ENCODE results near the gene CCDC13. TPM values are rescaled to one million over a fixed set of nuclear protein-coding genes. Genes with fewer than 3 reads are reported as not detected.

The CCDC13 gene
- polyA plus RNA-seq, 1 donor (not counting 4 experiments of a cell fraction or from before 2014, with no cell fraction given): 0.21 TPM

DNA sequence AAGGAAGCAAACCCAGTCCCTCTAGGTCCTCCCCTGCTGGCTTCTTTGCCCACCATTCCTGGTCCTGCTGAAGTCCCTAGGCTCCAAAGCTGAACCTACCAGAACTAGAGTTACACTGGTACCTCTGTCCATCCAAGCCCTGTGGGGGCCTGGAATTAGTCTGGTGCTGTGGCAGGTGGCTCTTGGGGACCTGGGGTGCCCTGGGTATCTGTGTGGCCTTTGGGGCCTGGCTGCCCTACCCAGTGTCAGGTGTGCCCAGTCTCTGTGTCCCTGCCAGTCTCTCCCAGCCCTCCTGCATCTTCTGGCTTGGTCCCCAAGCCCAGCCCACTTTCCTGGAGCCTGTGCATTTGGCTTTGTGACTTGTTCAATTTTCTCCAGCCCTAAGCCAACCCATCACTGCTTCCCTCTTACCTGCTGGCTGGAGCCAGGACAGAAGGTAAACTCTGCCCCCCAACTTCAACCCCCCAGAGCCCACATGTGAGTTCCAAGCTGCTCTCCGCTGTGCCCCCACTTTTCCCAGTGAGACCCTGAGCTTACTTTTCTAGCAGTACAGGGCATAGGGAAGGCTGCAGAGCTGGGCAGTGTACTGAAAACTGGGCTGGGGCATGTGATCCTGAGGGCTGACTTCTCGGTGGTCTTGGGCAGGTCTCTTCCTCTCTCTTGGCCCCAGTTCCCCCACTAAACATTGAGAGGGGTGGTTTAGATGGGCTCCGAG lies 42.2 kb downstream of the CCDC13 start:
- no peak for DNase-seq (ENCODE audit: low read depth, low spot score)
- dilution Hi-C loops (cut with MboI; ENCODE audit: extremely low pct_ligation_motif_present, low sequenced_read_pairs): no loop called here
- H3K36me3 ChIP-seq (ENCODE audit: control insufficient read depth in 2 of 2, extremely low read depth in 1 of 2, insufficient read depth in 2 of 2, low read length in 2 of 2): no peaks in the 10 kb centered on the region

DNA sequence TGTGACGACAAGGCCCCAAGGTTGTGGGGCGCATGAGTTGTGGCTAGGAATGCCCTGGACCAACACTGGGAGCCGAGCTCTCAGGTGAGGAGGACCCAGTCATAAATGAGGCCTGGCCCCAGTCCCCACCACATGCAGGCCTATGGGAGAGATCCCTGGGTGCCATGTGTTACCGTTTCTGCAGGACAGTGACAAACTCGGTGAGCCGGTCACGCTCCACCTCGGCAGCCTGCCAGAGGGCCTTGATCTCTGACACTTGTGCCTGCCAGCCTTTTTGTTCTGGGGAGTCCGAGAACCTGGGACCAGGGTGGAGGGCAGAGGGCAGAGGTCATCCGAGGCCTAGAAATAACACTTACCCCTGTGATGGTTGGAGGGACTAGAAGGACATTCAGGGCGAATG lies 42.8 kb downstream of the CCDC13 start:
- dilution Hi-C loops (cut with MboI; ENCODE audit: extremely low pct_ligation_motif_present, low sequenced_read_pairs): no loop called here

More for the DNA sequence above, 42.2 kb downstream of the CCDC13 start:
- H3K27ac ChIP-seq (ENCODE audit: control insufficient read depth, insufficient read depth, low read length): no peak overlapping the region
- no peak overlapping the region for H3K4me2 ChIP-seq (ENCODE audit: control insufficient read depth, extremely low read depth, insufficient read depth, low read depth, low read length)
- no peaks in the 10 kb centered on the region for H3K9me1 ChIP-seq (ENCODE audit: control insufficient read depth, extremely low read depth, insufficient read depth, low read length)
- H3K9me3 ChIP-seq (ENCODE audit: control insufficient read depth, low read depth, low read length): no peaks in the 10 kb centered on the region
- FAIRE-seq: no peak
- TF ChIP-seq EZH2 (IDR thresholded peaks at IDR 0.05; ENCODE audit: low read length) (no peak), CTCF (optimal IDR thresholded peaks at IDR 0.05 in 1 of 3, IDR thresholded peaks at IDR 0.05 in 1 of 3, conservative IDR thresholded peaks at IDR 0.05 in 1 of 3; ENCODE audit: extremely low read depth in 1 of 3, insufficient read depth in 2 of 3, low read length in 3 of 3) (no peak)
- H3K79me2 ChIP-seq (ENCODE audit: control insufficient read depth, insufficient read depth, low read length): no peaks in the 10 kb centered on the region
- H3K4me1 ChIP-seq (ENCODE audit: control insufficient read depth, extremely low read depth, insufficient read depth, low read length): no peaks in the 10 kb centered on the region
- no peaks in the 10 kb centered on the region for H4K20me1 ChIP-seq (ENCODE audit: control insufficient read depth, extremely low read depth, insufficient read depth, low read length)
- peaks cover 6% of the 10 kb centered on the region for H3K27me3 ChIP-seq (ENCODE audit: control insufficient read depth, extremely low read depth, insufficient read depth, low read length)
- H2AFZ ChIP-seq (ENCODE audit: control insufficient read depth, low read length): no peak overlapping the region
- H3K4me3 ChIP-seq (ENCODE audit: control insufficient read depth in 2 of 3, extremely low read depth in 1 of 3, insufficient read depth in 2 of 3, low read depth in 1 of 3, low read length in 3 of 3): no peak overlapping the region
- H3K9ac ChIP-seq (ENCODE audit: control insufficient read depth, extremely low read depth, insufficient read depth, low read length): no peak overlapping the region

More for the DNA sequence above, 42.8 kb downstream of the CCDC13 start:
- Histone ChIP-seq H4K20me1 (ENCODE audit: control insufficient read depth, extremely low read depth, insufficient read depth, low read length) (no peaks in the 10 kb centered on the region), H3K9ac (ENCODE audit: control insufficient read depth, extremely low read depth, insufficient read depth, low read length) (no peak overlapping the region), H3K9me1 (ENCODE audit: control insufficient read depth, extremely low read depth, insufficient read depth, low read length) (no peaks in the 10 kb centered on the region), H3K4me3 (ENCODE audit: control insufficient read depth in 2 of 3, extremely low read depth in 1 of 3, insufficient read depth in 2 of 3, low read depth in 1 of 3, low read length in 3 of 3) (no peak overlapping the region), H3K4me1 (ENCODE audit: control insufficient read depth, extremely low read depth, insufficient read depth, low read length) (no peaks in the 10 kb centered on the region), H3K27me3 (ENCODE audit: control insufficient read depth, extremely low read depth, insufficient read depth, low read length) (peaks cover 6% of the 10 kb centered on the region), H3K4me2 (ENCODE audit: control insufficient read depth, extremely low read depth, insufficient read depth, low read depth, low read length) (no peak overlapping the region), H2AFZ (ENCODE audit: control insufficient read depth, low read length) (no peak overlapping the region), H3K79me2 (ENCODE audit: control insufficient read depth, insufficient read depth, low read length) (no peaks in the 10 kb centered on the region), H3K27ac (ENCODE audit: control insufficient read depth, insufficient read depth, low read length) (no peak overlapping the region), H3K36me3 (ENCODE audit: control insufficient read depth in 2 of 2, extremely low read depth in 1 of 2, insufficient read depth in 2 of 2, low read length in 2 of 2) (no peaks in the 10 kb centered on the region), H3K9me3 (ENCODE audit: control insufficient read depth, low read depth, low read length) (no peaks in the 10 kb centered on the region)
- DNase-seq (ENCODE audit: low read depth, low spot score): no peak
- TF ChIP-seq CTCF (optimal IDR thresholded peaks at IDR 0.05 in 1 of 3, IDR thresholded peaks at IDR 0.05 in 1 of 3, conservative IDR thresholded peaks at IDR 0.05 in 1 of 3; ENCODE audit: extremely low read depth in 1 of 3, insufficient read depth in 2 of 3, low read length in 3 of 3) (no peak), EZH2 (IDR thresholded peaks at IDR 0.05; ENCODE audit: low read length) (no peak)
- FAIRE-seq: no peak
